ENCODE data around the gene PDE4D. TPM values are rescaled to one million over a fixed set of nuclear protein-coding genes. Genes with fewer than 3 reads are reported as not detected.

The PDE4D gene
- total and polyA plus RNA-seq, 9 donors, result 21.1 to 65.9 (median 33.0) TPM

GRCh38 chr5:59654691-59655090 is 238.8 kb downstream of the PDE4D start:
- Histone ChIP-seq H3K36me3 (ENCODE audit: control insufficient read depth, insufficient read depth, low read length) (no peaks in the 10 kb centered on the region), H3K4me1 (ENCODE audit: control insufficient read depth, insufficient read depth, low read length) (no peaks in the 10 kb centered on the region), H3K4me3 (ENCODE audit: low read length) (no peak overlapping the region), H3K27me3 (ENCODE audit: control insufficient read depth, insufficient read depth, low read length) (no peaks in the 10 kb centered on the region), H3K27ac (ENCODE audit: low read length) (no peak overlapping the region), H3K9me3 (replicated peaks; ENCODE audit: control insufficient read depth, low read depth, low read length) (no peaks in the 10 kb centered on the region)
- DNase-seq, result no peak
- no CpG with 5 or more reads among the region's 1 CpG for WGBS (ENCODE audit: insufficient coverage)

GRCh38 chr5:59652449-59652848 is 241.1 kb downstream of the PDE4D start:
- Histone ChIP-seq H3K27me3 (ENCODE audit: control insufficient read depth, insufficient read depth, low read length) (no peaks in the 10 kb centered on the region), H3K4me1 (ENCODE audit: control insufficient read depth, insufficient read depth, low read length) (no peaks in the 10 kb centered on the region), H3K4me3 (ENCODE audit: low read length) (no peak overlapping the region), H3K27ac (ENCODE audit: low read length) (no peak overlapping the region), H3K36me3 (ENCODE audit: control insufficient read depth, insufficient read depth, low read length) (no peaks in the 10 kb centered on the region), H3K9me3 (replicated peaks; ENCODE audit: control insufficient read depth, low read depth, low read length) (no peaks in the 10 kb centered on the region)
- WGBS (ENCODE audit: insufficient coverage), result no CpG with 5 or more reads among the region's 2 CpGs
- no peak for DNase-seq

GRCh38 chr5:59648949-59649921 is 244.3 kb downstream of the PDE4D start:
- no peak overlapping the region for H3K4me3 ChIP-seq (ENCODE audit: low read length)
- H3K4me1 ChIP-seq (ENCODE audit: control insufficient read depth, insufficient read depth, low read length), result no peaks in the 10 kb centered on the region
- H3K36me3 ChIP-seq (ENCODE audit: control insufficient read depth, insufficient read depth, low read length), result no peaks in the 10 kb centered on the region
- no peaks in the 10 kb centered on the region for H3K27me3 ChIP-seq (ENCODE audit: control insufficient read depth, insufficient read depth, low read length)
- H3K27ac ChIP-seq (ENCODE audit: low read length), result no peak overlapping the region
- no peaks in the 10 kb centered on the region for H3K9me3 ChIP-seq (replicated peaks; ENCODE audit: control insufficient read depth, low read depth, low read length)
- WGBS (ENCODE audit: insufficient coverage), result 83% methylated on average over 5 of the region's 8 CpGs
- no peak for DNase-seq

GRCh38 chr5:59648038-59648831 is 245.3 kb downstream of the PDE4D start:
- H3K9me3 ChIP-seq (replicated peaks; ENCODE audit: control insufficient read depth, low read depth, low read length), result no peaks in the 10 kb centered on the region
- H3K27me3 ChIP-seq (ENCODE audit: control insufficient read depth, insufficient read depth, low read length), result no peaks in the 10 kb centered on the region
- no peaks in the 10 kb centered on the region for H3K36me3 ChIP-seq (ENCODE audit: control insufficient read depth, insufficient read depth, low read length)
- H3K4me1 ChIP-seq (ENCODE audit: control insufficient read depth, insufficient read depth, low read length), result no peaks in the 10 kb centered on the region
- WGBS (ENCODE audit: insufficient coverage), result no CpG with 5 or more reads among the region's 1 CpG
- no peak overlapping the region for H3K27ac ChIP-seq (ENCODE audit: low read length)
- DNase-seq, result peak; percentile 20
- no peak overlapping the region for H3K4me3 ChIP-seq (ENCODE audit: low read length)

GRCh38 chr5:59645380-59645779 is 248.1 kb downstream of the PDE4D start:
- Histone ChIP-seq H3K36me3 (ENCODE audit: control insufficient read depth, insufficient read depth, low read length) (no peaks in the 10 kb centered on the region), H3K27me3 (ENCODE audit: control insufficient read depth, insufficient read depth, low read length) (no peaks in the 10 kb centered on the region), H3K9me3 (replicated peaks; ENCODE audit: control insufficient read depth, low read depth, low read length) (no peaks in the 10 kb centered on the region), H3K27ac (ENCODE audit: low read length) (no peak overlapping the region), H3K4me1 (ENCODE audit: control insufficient read depth, insufficient read depth, low read length) (no peaks in the 10 kb centered on the region), H3K4me3 (ENCODE audit: low read length) (no peak overlapping the region)
- DNase-seq, result no peak
- WGBS (ENCODE audit: insufficient coverage), result 71% methylated on average over 1 of the region's 2 CpGs

GRCh38 chr5:59640411-59640810 is 253.1 kb downstream of the PDE4D start:
- Histone ChIP-seq H3K9me3 (replicated peaks; ENCODE audit: control insufficient read depth, low read depth, low read length) (no peaks in the 10 kb centered on the region), H3K36me3 (ENCODE audit: control insufficient read depth, insufficient read depth, low read length) (no peaks in the 10 kb centered on the region), H3K27ac (ENCODE audit: low read length) (no peak overlapping the region), H3K27me3 (ENCODE audit: control insufficient read depth, insufficient read depth, low read length) (no peaks in the 10 kb centered on the region), H3K4me3 (ENCODE audit: low read length) (no peak overlapping the region), H3K4me1 (ENCODE audit: control insufficient read depth, insufficient read depth, low read length) (no peaks in the 10 kb centered on the region)
- DNase-seq, result peak; percentile 23
- WGBS (ENCODE audit: insufficient coverage), result 100% methylated on average over 1 of the region's 1 CpG

GRCh38 chr5:59637884-59638580 is 255.5 kb downstream of the PDE4D start:
- WGBS (ENCODE audit: insufficient coverage), result no CpG with 5 or more reads among the region's 4 CpGs

GRCh38 chr5:59629561-59629960 is 264.0 kb downstream of the PDE4D start:
- Histone ChIP-seq H3K4me3 (ENCODE audit: low read length) (no peak overlapping the region), H3K27ac (ENCODE audit: low read length) (no peak overlapping the region), H3K4me1 (ENCODE audit: control insufficient read depth, insufficient read depth, low read length) (no peaks in the 10 kb centered on the region), H3K27me3 (ENCODE audit: control insufficient read depth, insufficient read depth, low read length) (no peaks in the 10 kb centered on the region), H3K9me3 (replicated peaks; ENCODE audit: control insufficient read depth, low read depth, low read length) (no peaks in the 10 kb centered on the region), H3K36me3 (ENCODE audit: control insufficient read depth, insufficient read depth, low read length) (no peaks in the 10 kb centered on the region)
- WGBS (ENCODE audit: insufficient coverage), result 92% methylated on average over 2 of the region's 4 CpGs
- DNase-seq, result no peak

More at GRCh38 chr5:59637884-59638580, 255.5 kb downstream of the PDE4D start:
- Histone ChIP-seq H3K4me3 (ENCODE audit: low read length) (no peak overlapping the region), H3K9me3 (replicated peaks; ENCODE audit: control insufficient read depth, low read depth, low read length) (no peaks in the 10 kb centered on the region), H3K27me3 (ENCODE audit: control insufficient read depth, insufficient read depth, low read length) (no peaks in the 10 kb centered on the region), H3K27ac (ENCODE audit: low read length) (no peak overlapping the region), H3K36me3 (ENCODE audit: control insufficient read depth, insufficient read depth, low read length) (no peaks in the 10 kb centered on the region), H3K4me1 (ENCODE audit: control insufficient read depth, insufficient read depth, low read length) (no peaks in the 10 kb centered on the region)
- no peak for DNase-seq

GRCh38 chr5:59628062-59628828 is 265.3 kb downstream of the PDE4D start:
- Histone ChIP-seq H3K4me1 (ENCODE audit: control insufficient read depth, insufficient read depth, low read length) (no peaks in the 10 kb centered on the region), H3K27me3 (ENCODE audit: control insufficient read depth, insufficient read depth, low read length) (no peaks in the 10 kb centered on the region), H3K4me3 (ENCODE audit: low read length) (no peak overlapping the region), H3K27ac (ENCODE audit: low read length) (no peak overlapping the region), H3K9me3 (replicated peaks; ENCODE audit: control insufficient read depth, low read depth, low read length) (no peaks in the 10 kb centered on the region), H3K36me3 (ENCODE audit: control insufficient read depth, insufficient read depth, low read length) (no peaks in the 10 kb centered on the region)
- no peak for DNase-seq
- no CpG with 5 or more reads among the region's 2 CpGs for WGBS (ENCODE audit: insufficient coverage)
